ENCODE measurements around the gene CYP24A1.

The CYP24A1 gene

DNA sequence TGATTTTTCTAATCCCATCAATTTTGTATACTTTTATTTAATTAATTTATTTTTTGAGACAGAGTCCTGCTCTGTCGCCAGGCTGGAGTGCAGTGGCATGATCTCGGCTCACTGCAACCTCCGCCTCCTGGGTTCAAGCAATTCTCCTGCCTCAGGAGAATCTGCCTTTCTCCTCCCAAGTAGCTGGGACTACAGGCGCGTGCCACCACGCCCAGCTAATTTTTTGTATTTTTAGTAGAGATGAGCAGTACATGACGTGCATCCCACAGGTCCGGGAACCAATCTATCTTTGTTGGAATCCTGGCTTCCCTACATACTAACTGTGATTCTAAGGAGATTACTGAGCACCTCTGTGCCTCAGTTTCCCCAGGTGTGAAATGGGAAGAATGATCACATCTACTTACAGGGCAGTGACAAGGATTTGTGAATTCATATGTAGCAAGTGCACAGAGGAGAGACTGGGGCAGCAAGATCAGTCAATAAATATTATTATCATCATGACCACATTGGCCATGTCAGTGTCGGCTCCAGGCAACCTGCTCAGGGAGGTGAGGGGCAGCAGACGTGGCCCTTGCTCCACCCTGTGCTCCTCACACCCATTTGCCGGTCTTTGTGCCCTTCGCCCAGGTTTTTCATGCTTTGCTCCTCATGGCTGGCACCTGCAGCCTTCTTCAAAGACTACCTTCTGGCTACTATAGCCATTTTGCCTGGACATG, 22.1 kb downstream of the CYP24A1 start:
- H3K36me3 ChIP-seq (ENCODE audit: insufficient read depth, low read length) = no peaks in the 10 kb centered on the region
- H3K4me3 ChIP-seq (ENCODE audit: low read depth in 1 of 2, low read length in 2 of 2) = no peak overlapping the region
- no peaks in the 10 kb centered on the region for H3K4me1 ChIP-seq (ENCODE audit: insufficient read depth, low read length)
- no peaks in the 10 kb centered on the region for H3K27me3 ChIP-seq (ENCODE audit: control insufficient read depth in 1 of 2, insufficient read depth in 2 of 2, low read length in 2 of 2)
- no peak overlapping the region for H3K9ac ChIP-seq (ENCODE audit: low read length)
- no peak overlapping the region for H3K27ac ChIP-seq (ENCODE audit: low read depth, low read length)
- H3K9me3 ChIP-seq (ENCODE audit: low read length) = no peaks in the 10 kb centered on the region

DNA sequence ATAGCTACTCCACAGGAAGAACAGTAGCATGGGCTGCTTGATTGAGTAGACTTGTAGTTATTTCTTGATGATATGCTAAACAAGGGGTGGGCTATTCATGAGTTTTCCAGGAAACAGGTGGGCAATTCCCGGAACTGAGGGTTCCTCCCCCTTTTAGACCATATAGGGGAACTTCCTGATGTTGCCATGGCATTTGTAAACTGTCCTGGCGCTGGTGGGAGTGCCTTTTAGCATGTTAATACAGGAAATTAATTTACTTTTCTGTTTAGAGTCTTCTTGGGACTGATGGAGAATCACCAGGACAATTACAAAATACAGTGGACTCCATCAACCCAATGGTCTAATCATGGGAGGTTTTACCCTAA, 22.7 kb downstream of the CYP24A1 start:
- no peaks in the 10 kb centered on the region for H3K9me3 ChIP-seq (ENCODE audit: low read length)

DNA sequence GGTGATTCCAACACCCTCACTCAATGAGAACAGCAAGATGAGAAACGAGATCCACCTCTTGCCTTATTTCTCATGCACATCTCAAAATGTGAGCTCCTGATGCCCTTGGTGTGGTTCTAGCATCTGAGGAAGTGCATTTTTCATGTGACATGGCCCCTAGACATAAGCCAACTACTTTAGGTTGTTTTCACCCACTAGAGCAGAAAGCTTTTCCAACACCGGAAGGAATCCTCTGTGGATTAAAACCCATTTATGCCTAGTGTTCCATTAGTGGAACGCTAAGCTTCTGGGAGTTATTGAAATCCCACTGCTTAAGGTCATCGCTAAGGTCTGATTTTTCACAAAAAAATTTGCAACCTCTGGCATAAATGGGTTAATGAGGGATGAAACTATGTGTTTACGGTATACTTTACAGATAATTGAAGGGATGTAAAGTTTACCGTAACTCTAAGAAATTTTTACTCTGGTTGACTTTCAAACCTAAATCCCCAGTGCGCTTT, 24.0 kb downstream of the CYP24A1 start:
- Histone ChIP-seq H3K27me3 (ENCODE audit: control insufficient read depth in 1 of 2, insufficient read depth in 2 of 2, low read length in 2 of 2) (no peaks in the 10 kb centered on the region), H3K9me3 (ENCODE audit: low read length) (no peaks in the 10 kb centered on the region)

More for the DNA sequence above, 22.7 kb downstream of the CYP24A1 start:
- no peaks in the 10 kb centered on the region for H3K36me3 ChIP-seq (ENCODE audit: insufficient read depth, low read length)
- no peak overlapping the region for H3K27ac ChIP-seq (ENCODE audit: low read depth, low read length)
- no peak overlapping the region for H3K4me3 ChIP-seq (ENCODE audit: low read depth in 1 of 2, low read length in 2 of 2)
- no peaks in the 10 kb centered on the region for H3K27me3 ChIP-seq (ENCODE audit: control insufficient read depth in 1 of 2, insufficient read depth in 2 of 2, low read length in 2 of 2)
- no peak overlapping the region for H3K9ac ChIP-seq (ENCODE audit: low read length)
- no peaks in the 10 kb centered on the region for H3K4me1 ChIP-seq (ENCODE audit: insufficient read depth, low read length)

DNA sequence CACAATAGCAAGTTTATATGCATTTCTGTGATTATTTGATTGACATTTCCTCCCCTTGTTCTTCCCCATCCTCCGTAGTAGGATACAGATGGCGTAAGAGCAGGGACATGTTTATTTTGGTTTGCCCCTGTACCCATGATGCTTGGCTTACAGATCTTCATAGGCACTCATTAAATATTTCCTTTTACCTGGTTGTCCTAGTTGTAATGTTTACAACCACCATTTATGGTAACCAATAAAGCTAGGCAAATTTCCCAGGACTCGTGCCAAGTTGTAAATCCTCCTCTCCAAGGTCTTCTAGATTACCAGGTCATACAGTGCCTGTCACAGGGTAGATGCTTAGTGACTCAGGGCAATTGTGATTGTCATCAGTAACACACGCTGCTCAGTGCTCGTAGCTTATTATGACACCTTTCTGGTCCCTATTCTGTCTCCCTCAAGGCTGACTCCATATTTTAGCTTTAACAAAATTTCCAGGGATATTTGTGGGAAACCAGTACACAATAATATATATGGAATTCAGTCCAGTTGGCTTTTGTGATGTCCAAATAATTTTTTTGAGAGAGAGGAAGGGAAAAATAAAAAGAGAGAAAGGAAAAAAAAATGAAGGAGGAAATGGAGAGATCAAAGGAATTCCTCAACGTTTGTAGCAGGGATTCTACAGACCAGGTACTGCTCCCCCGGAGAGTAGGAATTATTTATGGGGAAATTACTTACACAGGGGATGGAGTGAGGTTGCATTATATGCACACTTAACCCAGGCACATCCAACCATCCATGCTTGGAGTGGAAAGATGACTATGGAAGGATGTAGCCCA, 24.6 kb downstream of the CYP24A1 start:
- Histone ChIP-seq H3K36me3 (ENCODE audit: insufficient read depth, low read length) (no peaks in the 10 kb centered on the region), H3K27ac (ENCODE audit: low read depth, low read length) (no peak overlapping the region), H3K4me1 (ENCODE audit: insufficient read depth, low read length) (no peaks in the 10 kb centered on the region), H3K9me3 (ENCODE audit: low read length) (no peaks in the 10 kb centered on the region), H3K27me3 (ENCODE audit: control insufficient read depth in 1 of 2, insufficient read depth in 2 of 2, low read length in 2 of 2) (no peaks in the 10 kb centered on the region), H3K9ac (ENCODE audit: low read length) (no peak overlapping the region), H3K4me3 (ENCODE audit: low read depth in 1 of 2, low read length in 2 of 2) (no peak overlapping the region)

More for the DNA sequence above, 24.0 kb downstream of the CYP24A1 start:
- Histone ChIP-seq H3K4me3 (ENCODE audit: low read depth in 1 of 2, low read length in 2 of 2) (no peak overlapping the region), H3K27ac (ENCODE audit: low read depth, low read length) (no peak overlapping the region), H3K36me3 (ENCODE audit: insufficient read depth, low read length) (no peaks in the 10 kb centered on the region), H3K4me1 (ENCODE audit: insufficient read depth, low read length) (no peaks in the 10 kb centered on the region), H3K9ac (ENCODE audit: low read length) (no peak overlapping the region)

DNA sequence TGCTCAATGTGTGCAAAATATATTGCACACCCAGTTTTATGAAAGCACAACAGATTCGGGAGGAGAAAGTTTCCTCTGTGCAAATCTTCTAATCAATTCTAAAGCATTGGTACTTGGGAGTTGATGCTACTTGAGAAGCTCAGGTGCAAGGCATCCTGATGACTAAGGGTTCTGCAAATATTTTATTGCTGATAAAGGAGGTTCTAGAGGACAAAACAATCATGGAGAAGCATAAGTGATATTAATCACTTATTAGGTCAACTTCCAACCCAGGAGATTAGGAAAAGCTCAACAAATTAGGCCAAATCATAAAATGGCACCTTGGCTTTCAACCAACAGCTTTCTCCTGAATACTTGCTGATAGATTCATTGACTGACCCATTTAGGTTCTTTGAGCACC, 27.1 kb downstream of the CYP24A1 start:
- no peak overlapping the region for H3K27ac ChIP-seq (ENCODE audit: low read depth, low read length)
- H3K36me3 ChIP-seq (ENCODE audit: insufficient read depth, low read length) = no peaks in the 10 kb centered on the region
- H3K9me3 ChIP-seq (ENCODE audit: low read length) = no peaks in the 10 kb centered on the region
- H3K4me3 ChIP-seq (ENCODE audit: low read depth in 1 of 2, low read length in 2 of 2) = no peak overlapping the region
- no peak overlapping the region for H3K9ac ChIP-seq (ENCODE audit: low read length)
- no peaks in the 10 kb centered on the region for H3K4me1 ChIP-seq (ENCODE audit: insufficient read depth, low read length)
- H3K27me3 ChIP-seq (ENCODE audit: control insufficient read depth in 1 of 2, insufficient read depth in 2 of 2, low read length in 2 of 2) = no peaks in the 10 kb centered on the region

GRCh38 chr20:54144847-54145414, 28.9 kb downstream of the CYP24A1 start:
- H3K27me3 ChIP-seq (ENCODE audit: control insufficient read depth in 1 of 2, insufficient read depth in 2 of 2, low read length in 2 of 2) = peaks cover 0 to 3% of the 10 kb centered on the region in 2 donors
- H3K27ac ChIP-seq (ENCODE audit: low read depth, low read length) = no peak overlapping the region
- H3K9ac ChIP-seq (ENCODE audit: low read length) = no peak overlapping the region
- no peaks in the 10 kb centered on the region for H3K9me3 ChIP-seq (ENCODE audit: low read length)
- no peaks in the 10 kb centered on the region for H3K36me3 ChIP-seq (ENCODE audit: insufficient read depth, low read length)
- no peak overlapping the region for H3K4me3 ChIP-seq (ENCODE audit: low read depth in 1 of 2, low read length in 2 of 2)
- H3K4me1 ChIP-seq (ENCODE audit: insufficient read depth, low read length) = no peaks in the 10 kb centered on the region

GRCh38 chr20:54140927-54141566, 32.7 kb downstream of the CYP24A1 start:
- H3K4me3 ChIP-seq (ENCODE audit: low read depth in 1 of 2, low read length in 2 of 2) = no peak overlapping the region
- no peaks in the 10 kb centered on the region for H3K9me3 ChIP-seq (ENCODE audit: low read length)
- H3K27me3 ChIP-seq (ENCODE audit: control insufficient read depth in 1 of 2, insufficient read depth in 2 of 2, low read length in 2 of 2) = peaks cover 0 to 3% of the 10 kb centered on the region in 2 donors
- no peaks in the 10 kb centered on the region for H3K4me1 ChIP-seq (ENCODE audit: insufficient read depth, low read length)
- no peaks in the 10 kb centered on the region for H3K36me3 ChIP-seq (ENCODE audit: insufficient read depth, low read length)
- no peak overlapping the region for H3K27ac ChIP-seq (ENCODE audit: low read depth, low read length)
- H3K9ac ChIP-seq (ENCODE audit: low read length) = no peak overlapping the region

- H3K4me1 ChIP-seq (ENCODE audit: insufficient read depth, low read length) = no peaks in the 10 kb centered on the region
- H3K9ac ChIP-seq (ENCODE audit: low read length) = no peak overlapping the region
These were observed 33.3 kb downstream of the CYP24A1 start for GRCh38 chr20:54140486-54140885.

GRCh38 chr20:54140067-54140466, 33.7 kb downstream of the CYP24A1 start:
- no peak overlapping the region for H3K9ac ChIP-seq (ENCODE audit: low read length)
- no peaks in the 10 kb centered on the region for H3K36me3 ChIP-seq (ENCODE audit: insufficient read depth, low read length)
- H3K27me3 ChIP-seq (ENCODE audit: control insufficient read depth in 1 of 2, insufficient read depth in 2 of 2, low read length in 2 of 2) = peaks cover 0 to 3% of the 10 kb centered on the region in 2 donors
- H3K27ac ChIP-seq (ENCODE audit: low read depth, low read length) = no peak overlapping the region
- no peaks in the 10 kb centered on the region for H3K4me1 ChIP-seq (ENCODE audit: insufficient read depth, low read length)
- no peak overlapping the region for H3K4me3 ChIP-seq (ENCODE audit: low read depth in 1 of 2, low read length in 2 of 2)
- no peaks in the 10 kb centered on the region for H3K9me3 ChIP-seq (ENCODE audit: low read length)

More at GRCh38 chr20:54140486-54140885, 33.3 kb downstream of the CYP24A1 start:
- Histone ChIP-seq H3K4me3 (ENCODE audit: low read depth in 1 of 2, low read length in 2 of 2) (no peak overlapping the region), H3K36me3 (ENCODE audit: insufficient read depth, low read length) (no peaks in the 10 kb centered on the region), H3K9me3 (ENCODE audit: low read length) (no peaks in the 10 kb centered on the region), H3K27me3 (ENCODE audit: control insufficient read depth in 1 of 2, insufficient read depth in 2 of 2, low read length in 2 of 2) (peaks cover 0 to 3% of the 10 kb centered on the region in 2 donors), H3K27ac (ENCODE audit: low read depth, low read length) (no peak overlapping the region)

DNA sequence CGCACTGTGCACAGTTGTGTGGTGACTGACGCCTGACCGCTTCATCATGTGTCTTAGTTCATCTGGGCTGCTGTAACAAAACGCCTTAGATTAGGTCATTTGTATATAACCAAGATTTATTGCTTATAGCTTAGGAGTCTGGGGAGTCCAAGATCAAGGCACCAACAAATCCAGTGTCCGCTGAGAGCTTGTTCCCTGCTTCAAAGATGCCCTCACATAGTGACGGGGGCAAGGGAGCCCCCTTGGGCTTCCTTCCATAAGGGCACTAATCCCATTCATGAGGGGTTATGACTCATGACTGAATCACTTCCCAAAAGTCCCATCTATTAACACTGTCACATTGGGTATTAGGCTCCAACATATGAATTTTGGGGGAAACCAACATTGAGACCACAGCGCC, 34.6 kb downstream of the CYP24A1 start:
- Histone ChIP-seq H3K36me3 (ENCODE audit: insufficient read depth, low read length) (no peaks in the 10 kb centered on the region), H3K9ac (ENCODE audit: low read length) (no peak overlapping the region), H3K4me1 (ENCODE audit: insufficient read depth, low read length) (no peaks in the 10 kb centered on the region), H3K27me3 (ENCODE audit: control insufficient read depth in 1 of 2, insufficient read depth in 2 of 2, low read length in 2 of 2) (peaks cover 0 to 3% of the 10 kb centered on the region in 2 donors), H3K27ac (ENCODE audit: low read depth, low read length) (no peak overlapping the region), H3K4me3 (ENCODE audit: low read depth in 1 of 2, low read length in 2 of 2) (no peak overlapping the region), H3K9me3 (ENCODE audit: low read length) (no peaks in the 10 kb centered on the region)

DNA sequence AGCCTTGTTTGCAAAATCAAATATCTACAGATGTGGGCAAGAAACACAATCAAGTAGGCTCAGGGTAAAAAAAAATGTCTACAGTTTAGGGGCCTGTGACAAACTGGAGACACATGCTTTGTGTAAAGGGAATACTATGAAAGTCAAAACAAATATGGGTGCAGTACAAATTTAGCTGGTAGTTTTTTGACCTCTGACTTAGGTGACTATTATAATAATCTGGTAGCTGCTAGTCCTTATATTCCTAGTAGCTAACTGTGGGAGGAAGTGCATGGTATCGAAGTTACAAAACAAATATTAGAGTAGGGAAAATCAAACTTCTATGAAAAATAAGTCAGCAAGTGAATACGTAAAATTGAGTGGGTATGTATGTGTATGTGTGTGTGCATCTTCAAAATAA, 35.4 kb downstream of the CYP24A1 start:
- no peaks in the 10 kb centered on the region for H3K9me3 ChIP-seq (ENCODE audit: low read length)
- H3K27me3 ChIP-seq (ENCODE audit: control insufficient read depth in 1 of 2, insufficient read depth in 2 of 2, low read length in 2 of 2) = peaks cover 0 to 3% of the 10 kb centered on the region in 2 donors
- H3K9ac ChIP-seq (ENCODE audit: low read length) = no peak overlapping the region
- H3K4me3 ChIP-seq (ENCODE audit: low read depth in 1 of 2, low read length in 2 of 2) = no peak overlapping the region
- H3K4me1 ChIP-seq (ENCODE audit: insufficient read depth, low read length) = no peaks in the 10 kb centered on the region
- no peaks in the 10 kb centered on the region for H3K36me3 ChIP-seq (ENCODE audit: insufficient read depth, low read length)
- no peak overlapping the region for H3K27ac ChIP-seq (ENCODE audit: low read depth, low read length)

All from muscle layer of colon (tissue), 2 donors.